Natural killer cell (primary cell): ENCODE measurements around the gene MVP. TPM values are rescaled to one million over a fixed set of nuclear protein-coding genes. Genes with fewer than 3 reads are reported as not detected.

Source experiments
- ATAC-seq, 3 donors: fragments of 150-1000 bp in 2 of 3; fragments of 200-7000 bp in 1 of 3; cut with Tn5 transposase; 1 replicate in 1 of 3; 2 replicates in 2 of 3; pipeline ENCODE4 v1.10.0; 2021; ENCODE audit warnings: mild to moderate bottlenecking in 2 of 3, moderate library complexity in 2 of 3
- DNase-seq, 2 donors: peaks; one replicate each; pipeline versions ENCODE4 v3.0.0 to v3.0.0-alpha.2; 2013 to 2021; ENCODE audit warnings: mixed read lengths in 1 of 2
- H3K27ac ChIP-seq: one replicate; pipeline ENCODE4 v1.5.1; 2013; ENCODE audit warnings: mild to moderate bottlenecking, low read length
- H3K27me3 ChIP-seq: one replicate; pipeline ENCODE4 v1.6.1; 2013; ENCODE audit warnings: low read length; ENCODE audit not compliant: control insufficient read depth, insufficient read depth
- H3K36me3 ChIP-seq: one replicate; pipeline ENCODE4 v1.6.1; 2013; ENCODE audit warnings: low read length; ENCODE audit not compliant: control insufficient read depth, insufficient read depth
- H3K4me1 ChIP-seq: one replicate; pipeline ENCODE4 v1.6.1; 2013; ENCODE audit warnings: low read length; ENCODE audit not compliant: control insufficient read depth, insufficient read depth
- H3K4me3 ChIP-seq: one replicate; pipeline ENCODE4 v1.5.1; 2013; ENCODE audit warnings: low read length
- H3K9me3 ChIP-seq: one replicate; pipeline ENCODE4 v1.6.1; 2013; ENCODE audit warnings: low read length; ENCODE audit not compliant: control insufficient read depth, insufficient read depth
- H3K27ac Mint-ChIP-seq, 2 donors: one replicate each; pipeline ENCODE4 v1.8.0; 2022; ENCODE audit warnings: mild to moderate bottlenecking in 2 of 2, mixed read lengths in 2 of 2, moderate library complexity in 1 of 2
- H3K27me3 Mint-ChIP-seq, 2 donors: one replicate each; pipeline ENCODE4 v1.8.0; 2022; ENCODE audit warnings: low read depth in 2 of 2, mixed read lengths in 2 of 2
- H3K36me3 Mint-ChIP-seq: one replicate; pipeline ENCODE4 v1.8.0; 2022; ENCODE audit warnings: mixed read lengths
- H3K4me1 Mint-ChIP-seq, 2 donors: one replicate each; pipeline ENCODE4 v1.8.0; 2022; ENCODE audit warnings: mixed read lengths in 2 of 2
- H3K4me3 Mint-ChIP-seq: one replicate; pipeline ENCODE4 v1.8.0; 2022; ENCODE audit warnings: mild to moderate bottlenecking, moderate library complexity, mixed read lengths
- H3K9me3 Mint-ChIP-seq, 2 donors: one replicate each; pipeline ENCODE4 v1.8.0; 2022; ENCODE audit warnings: mixed read lengths in 2 of 2
- WGBS: methylation state at CpG from one replicate; pipeline ENCODE4 v1.1.7; 2013; ENCODE audit warnings: missing lambda C conversion rate; ENCODE audit not compliant: insufficient coverage; 5-methylcytosine and 5-hydroxymethylcytosine counted together
- intact Hi-C: fragments of 100-400 bp; cut with micrococcal nuclease; formaldehyde crosslinking; loops from one replicate; pipeline ENCODE4 v1.14.2; 2022
- total RNA-seq, 4 donors: library from RNA; stranded (reverse); fragments of 120-200 nt in 1 of 4; gene quantifications; one replicate each; pipeline versions ENCODE4 v1.2.3 to v1.2.4, GENCODE V29; 2013 to 2022
- TF ChIP-seq, protein P1 (sequence below): fragments of 200-600 bp; IDR thresholded peaks from one replicate; pipeline ENCODE4 v1.8.0; 2022; ENCODE audit warnings: antibody characterized with exemption

Gene MVP
- total RNA-seq, 3 donors from 2014 or later (not counting 1 experiment from before 2014, with no cell fraction given), result 154 to 168 (median 163) TPM

DNA sequence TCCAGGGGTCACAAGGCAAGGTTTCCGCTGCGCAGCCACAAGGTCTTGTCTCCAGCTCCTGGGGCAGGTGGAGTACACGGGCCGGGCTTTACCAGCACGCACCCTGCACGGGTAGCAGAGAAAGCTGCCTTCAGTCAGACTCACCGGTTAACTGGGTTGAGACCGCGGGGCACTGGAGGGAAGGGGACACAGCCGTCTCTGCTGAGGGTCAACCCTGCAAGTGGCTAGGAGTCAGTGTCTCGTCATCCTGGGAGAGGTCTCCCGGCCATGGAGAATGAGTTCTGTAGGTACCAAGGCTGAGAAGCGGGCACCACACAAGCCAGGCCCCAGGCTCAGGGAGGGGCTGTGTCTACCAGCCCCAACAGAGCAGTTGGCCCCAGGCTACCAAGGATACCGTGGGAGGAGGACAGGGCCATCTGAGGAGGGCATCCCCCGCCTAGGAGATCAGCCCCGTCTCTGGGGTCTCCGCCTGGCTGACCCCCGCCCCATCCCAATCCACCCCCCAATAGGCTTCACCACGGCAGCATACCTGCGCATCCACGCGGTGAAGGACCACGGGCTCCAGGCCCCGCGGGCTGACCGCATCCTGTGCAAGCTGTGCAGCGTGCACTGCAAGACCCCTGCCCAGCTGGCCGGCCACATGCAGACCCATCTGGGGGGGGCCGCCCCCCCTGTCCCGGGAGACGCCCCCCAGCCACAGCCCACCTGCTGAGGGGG lies 11.1 kb upstream of the MVP start:
- H3K36me3 ChIP-seq, result peaks cover 20% of the 10 kb centered on the region
- TF ChIP-seq, protein P1, sequence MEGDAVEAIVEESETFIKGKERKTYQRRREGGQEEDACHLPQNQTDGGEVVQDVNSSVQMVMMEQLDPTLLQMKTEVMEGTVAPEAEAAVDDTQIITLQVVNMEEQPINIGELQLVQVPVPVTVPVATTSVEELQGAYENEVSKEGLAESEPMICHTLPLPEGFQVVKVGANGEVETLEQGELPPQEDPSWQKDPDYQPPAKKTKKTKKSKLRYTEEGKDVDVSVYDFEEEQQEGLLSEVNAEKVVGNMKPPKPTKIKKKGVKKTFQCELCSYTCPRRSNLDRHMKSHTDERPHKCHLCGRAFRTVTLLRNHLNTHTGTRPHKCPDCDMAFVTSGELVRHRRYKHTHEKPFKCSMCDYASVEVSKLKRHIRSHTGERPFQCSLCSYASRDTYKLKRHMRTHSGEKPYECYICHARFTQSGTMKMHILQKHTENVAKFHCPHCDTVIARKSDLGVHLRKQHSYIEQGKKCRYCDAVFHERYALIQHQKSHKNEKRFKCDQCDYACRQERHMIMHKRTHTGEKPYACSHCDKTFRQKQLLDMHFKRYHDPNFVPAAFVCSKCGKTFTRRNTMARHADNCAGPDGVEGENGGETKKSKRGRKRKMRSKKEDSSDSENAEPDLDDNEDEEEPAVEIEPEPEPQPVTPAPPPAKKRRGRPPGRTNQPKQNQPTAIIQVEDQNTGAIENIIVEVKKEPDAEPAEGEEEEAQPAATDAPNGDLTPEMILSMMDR, result no peak
- peaks cover 63% of the 10 kb centered on the region for H3K4me1 ChIP-seq
- Mint-ChIP-seq H3K4me3 (peak overlapping the region; percentile 86), H3K27me3 (no peaks in the 10 kb centered on the region), H3K9me3 (no peaks in the 10 kb centered on the region), H3K27ac (peak overlapping the region; percentile 93), H3K4me1 (peaks cover 37 to 64% of the 10 kb centered on the region in 2 donors), H3K36me3 (no peaks in the 10 kb centered on the region)
- H3K27ac ChIP-seq, result peak overlapping the region; percentile 94
- H3K4me3 ChIP-seq, result no peak overlapping the region
- 75% methylated on average over 28 of the region's 31 CpGs for WGBS
- ATAC-seq (no peak), DNase-seq (peak in 1 of 2 donors; percentile 24)
- intact Hi-C loops, result loop anchor here (5.0 kb wide), 3 partner anchors 163 to 563 kb away; partner anchors contain the start of genes MYL11, TAOK2 and TBC1D10B
- no peaks in the 10 kb centered on the region for H3K27me3 ChIP-seq
- H3K9me3 ChIP-seq, result no peaks in the 10 kb centered on the region

DNA sequence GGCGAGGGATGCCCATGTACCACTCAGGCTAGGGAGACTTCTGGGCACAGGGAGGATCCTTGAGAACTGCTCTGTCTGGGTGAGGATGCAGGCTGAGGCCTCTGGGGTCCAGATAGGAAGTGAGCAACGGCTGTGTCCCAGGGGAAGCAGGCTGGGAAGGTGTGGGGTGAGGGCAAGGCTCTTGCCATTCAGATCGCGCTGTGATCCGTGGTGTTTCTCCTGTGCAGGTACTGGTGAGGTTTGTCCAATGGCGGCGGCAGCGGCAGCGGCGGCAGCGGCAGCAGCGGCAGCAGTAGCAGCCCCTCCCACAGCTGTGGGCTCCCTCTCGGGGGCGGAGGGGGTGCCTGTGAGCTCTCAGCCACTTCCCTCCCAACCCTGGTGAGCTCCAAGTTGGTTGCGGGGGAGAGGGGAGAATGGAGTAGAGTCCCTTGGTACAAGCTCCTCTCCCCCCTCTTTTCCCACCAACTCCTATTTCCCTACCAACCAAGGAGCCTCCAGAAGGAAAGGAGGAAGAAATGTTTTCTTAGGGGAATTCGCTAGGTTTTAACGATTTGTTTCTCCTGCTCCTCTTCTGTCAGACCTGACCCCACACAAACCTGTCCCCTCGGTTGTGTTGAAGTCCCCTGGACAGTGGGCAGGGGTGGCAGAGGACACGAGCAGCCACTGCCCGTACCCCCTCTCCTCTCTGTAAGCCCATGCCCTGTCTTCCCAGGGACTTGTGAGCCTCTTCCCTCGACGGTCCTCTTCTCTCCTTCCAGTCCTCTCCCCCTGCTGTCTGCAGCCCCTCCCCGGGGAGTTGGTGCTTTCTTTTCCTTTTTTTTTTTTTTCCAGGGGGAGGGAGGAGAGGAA lies 10.2 kb upstream of the MVP start:
- H3K4me1 Mint-ChIP-seq, result peaks cover 35 to 66% of the 10 kb centered on the region in 2 donors
- peak overlapping the region; percentile 59 for H3K27ac ChIP-seq
- H3K27me3 ChIP-seq, result no peaks in the 10 kb centered on the region

DNA sequence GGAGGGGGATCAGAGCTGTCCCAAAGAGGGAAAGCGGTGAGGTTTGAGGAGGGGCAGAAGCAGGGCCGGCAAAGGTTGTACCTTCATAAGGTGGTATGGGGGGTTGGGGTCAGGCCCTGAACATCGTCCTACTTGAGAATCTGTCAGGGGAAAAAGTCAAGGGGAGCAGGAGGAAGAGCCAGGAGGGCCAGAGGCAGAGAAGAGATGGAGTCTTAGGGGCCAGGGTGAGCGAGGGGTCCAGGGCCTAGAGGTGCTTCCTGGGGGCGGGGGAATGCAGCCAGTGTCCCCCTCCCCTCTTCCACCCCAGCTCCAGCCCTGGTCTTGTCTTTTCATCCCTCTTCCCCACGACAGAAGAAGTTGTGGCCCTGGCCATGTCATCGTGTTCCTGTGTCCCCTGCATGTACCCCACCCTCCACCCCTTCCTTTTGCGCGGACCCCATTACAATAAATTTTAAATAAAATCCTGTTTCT lies 9.5 kb upstream of the MVP start:
- Mint-ChIP-seq H3K4me3 (peak overlapping the region; percentile 87), H3K36me3 (no peaks in the 10 kb centered on the region), H3K4me1 (peaks cover 37 to 69% of the 10 kb centered on the region in 2 donors), H3K9me3 (no peaks in the 10 kb centered on the region), H3K27me3 (peaks cover 0 to 2% of the 10 kb centered on the region in 2 donors), H3K27ac (peak overlapping the region; percentile 78 to 85)
- Histone ChIP-seq H3K4me1 (peaks cover 66% of the 10 kb centered on the region), H3K27ac (peak overlapping the region; percentile 59), H3K9me3 (no peaks in the 10 kb centered on the region), H3K36me3 (peaks cover 20% of the 10 kb centered on the region), H3K4me3 (peak overlapping the region; percentile 49), H3K27me3 (no peaks in the 10 kb centered on the region)
- ATAC-seq (no peak), DNase-seq (no peak)
- TF ChIP-seq, protein P1, result no peak
- 49% methylated on average over 9 of the region's 9 CpGs for WGBS
- intact Hi-C loops, result no loop called here

More for the DNA sequence above, 10.2 kb upstream of the MVP start:
- H3K9me3 ChIP-seq, result no peaks in the 10 kb centered on the region
- 68% methylated on average over 21 of the region's 23 CpGs for WGBS
- H3K36me3 ChIP-seq, result peaks cover 20% of the 10 kb centered on the region
- Mint-ChIP-seq H3K27ac (peak overlapping the region; percentile 78 to 85), H3K9me3 (no peaks in the 10 kb centered on the region), H3K4me3 (peak overlapping the region; percentile 55), H3K27me3 (peaks cover 0 to 2% of the 10 kb centered on the region in 2 donors), H3K36me3 (no peaks in the 10 kb centered on the region)
- TF ChIP-seq, protein P1, result no peak
- no peak for ATAC-seq
- intact Hi-C loops, result loop anchor here (5.0 kb wide), 3 partner anchors 162 to 562 kb away; partner anchors contain the start of genes MYL11, TAOK2 and TBC1D10B
- H3K4me1 ChIP-seq, result peaks cover 61% of the 10 kb centered on the region
- peak in 1 of 2 donors; percentile 74 for DNase-seq
- H3K4me3 ChIP-seq, result no peak overlapping the region
